Left hindlimb (tissue), 1 donor: Measurements from ENCODE around the gene MAML2.

ENCODE experiments used
- DNase-seq: peaks from one replicate; pipeline ENCODE4 v3.0.0-alpha.2; 2018

The MAML2 gene

GRCh38 chr11:96232132-96232531, 110.9 kb downstream of the MAML2 start:
- DNase-seq, result no peak

GRCh38 chr11:96230686-96231085, 112.3 kb downstream of the MAML2 start:
- DNase-seq, result no peak

- no peak for DNase-seq
Observed at GRCh38 chr11:96229354-96229977, 113.5 kb downstream of the MAML2 start.

GRCh38 chr11:96228910-96229309, 114.1 kb downstream of the MAML2 start:
- DNase-seq, result no peak

GRCh38 chr11:96228473-96228891, 114.5 kb downstream of the MAML2 start:
- peak; percentile 70 for DNase-seq

- DNase-seq, result no peak
Observed at GRCh38 chr11:96227244-96227643, 115.8 kb downstream of the MAML2 start.

- DNase-seq, result no peak
Observed at GRCh38 chr11:96223083-96223482, 119.9 kb downstream of the MAML2 start.

GRCh38 chr11:96222102-96222501, 120.9 kb downstream of the MAML2 start:
- no peak for DNase-seq

- no peak for DNase-seq
Observed at GRCh38 chr11:96221244-96222070, 121.5 kb downstream of the MAML2 start.

GRCh38 chr11:96219981-96220623, 122.9 kb downstream of the MAML2 start:
- DNase-seq, result no peak

GRCh38 chr11:96218901-96219300, 124.1 kb downstream of the MAML2 start:
- DNase-seq, result no peak

- no peak for DNase-seq
Observed at GRCh38 chr11:96218006-96218405, 125.0 kb downstream of the MAML2 start.

GRCh38 chr11:96217206-96217605, 125.8 kb downstream of the MAML2 start:
- DNase-seq, result no peak

GRCh38 chr11:96215826-96216225, 127.2 kb downstream of the MAML2 start:
- no peak for DNase-seq

GRCh38 chr11:96215110-96215782, 127.7 kb downstream of the MAML2 start:
- no peak for DNase-seq

- DNase-seq, result no peak
Observed at GRCh38 chr11:96214777-96215109, 128.3 kb downstream of the MAML2 start.

GRCh38 chr11:96213500-96213899, 129.5 kb downstream of the MAML2 start:
- no peak for DNase-seq

- no peak for DNase-seq
Observed at GRCh38 chr11:96211436-96211835, 131.6 kb downstream of the MAML2 start.

- no peak for DNase-seq
Observed at GRCh38 chr11:96207459-96208449, 135.2 kb downstream of the MAML2 start.

- no peak for DNase-seq
Observed at GRCh38 chr11:96206955-96207354, 136.0 kb downstream of the MAML2 start.

- no peak for DNase-seq
Observed at GRCh38 chr11:96205460-96205809, 137.6 kb downstream of the MAML2 start.

- no peak for DNase-seq
Observed at GRCh38 chr11:96204721-96205459, 138.1 kb downstream of the MAML2 start.
